GM19455 (cell line): Measurements from ENCODE around the gene EN2.

Source experiments
- ATAC-seq: cut with Tn5 transposase; IDR thresholded peaks from one replicate; pipeline ENCODE4 v1.9.1; 2021; ENCODE audit not compliant: unreplicated experiment

The EN2 gene

DNA sequence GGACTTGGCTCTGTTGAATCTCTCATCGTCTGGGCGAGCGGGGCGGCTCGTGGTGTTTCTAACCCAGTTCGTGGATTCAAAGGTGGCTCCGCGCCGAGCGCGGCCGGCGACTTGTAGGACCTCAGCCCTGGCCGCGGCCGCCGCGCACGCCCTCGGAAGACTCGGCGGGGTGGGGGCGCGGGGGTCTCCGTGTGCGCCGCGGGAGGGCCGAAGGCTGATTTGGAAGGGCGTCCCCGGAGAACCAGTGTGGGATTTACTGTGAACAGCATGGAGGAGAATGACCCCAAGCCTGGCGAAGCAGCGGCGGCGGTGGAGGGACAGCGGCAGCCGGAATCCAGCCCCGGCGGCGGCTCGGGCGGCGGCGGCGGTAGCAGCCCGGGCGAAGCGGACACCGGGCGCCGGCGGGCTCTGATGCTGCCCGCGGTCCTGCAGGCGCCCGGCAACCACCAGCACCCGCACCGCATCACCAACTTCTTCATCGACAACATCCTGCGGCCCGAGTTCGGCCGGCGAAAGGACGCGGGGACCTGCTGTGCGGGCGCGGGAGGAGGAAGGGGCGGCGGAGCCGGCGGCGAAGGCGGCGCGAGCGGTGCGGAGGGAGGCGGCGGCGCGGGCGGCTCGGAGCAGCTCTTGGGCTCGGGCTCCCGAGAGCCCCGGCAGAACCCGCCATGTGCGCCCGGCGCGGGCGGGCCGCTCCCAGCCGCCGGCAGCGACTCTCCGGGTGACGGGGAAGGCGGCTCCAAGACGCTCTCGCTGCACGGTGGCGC is at the start of gene EN2:
Gene EN2, plus strand, starts transcription at position 19 of the 767 bp plus-strand sequence. Its CDS starts 249 bp downstream, at position 268.
- ATAC-seq, result no peak

- ATAC-seq, result no peak
These were observed 49.0 kb upstream of the EN2 start for GRCh38 chr7:155408651-155409586.

- no peak for ATAC-seq
These were observed 47.9 kb upstream of the EN2 start for GRCh38 chr7:155409980-155410379.

DNA sequence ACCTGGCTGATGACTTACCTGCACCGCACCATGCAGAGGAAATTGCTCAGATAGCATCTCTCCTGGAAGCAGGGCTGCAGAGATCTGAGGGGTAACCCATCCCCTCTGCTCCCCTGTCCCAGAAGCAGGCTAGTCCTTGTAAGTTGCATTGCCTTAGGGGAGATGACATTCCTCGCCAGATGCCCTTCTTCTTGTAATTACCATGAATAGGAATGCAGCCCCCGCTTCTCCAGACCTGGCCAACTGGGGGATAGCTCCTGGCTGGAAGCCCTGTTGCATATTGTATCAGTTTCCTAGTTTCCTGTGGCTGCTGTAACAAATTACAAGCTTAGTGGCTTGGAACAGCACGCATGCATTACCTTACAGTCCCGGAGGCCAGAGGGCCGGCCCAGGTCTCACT is 47.5 kb upstream of the EN2 start:
- no peak for ATAC-seq

DNA sequence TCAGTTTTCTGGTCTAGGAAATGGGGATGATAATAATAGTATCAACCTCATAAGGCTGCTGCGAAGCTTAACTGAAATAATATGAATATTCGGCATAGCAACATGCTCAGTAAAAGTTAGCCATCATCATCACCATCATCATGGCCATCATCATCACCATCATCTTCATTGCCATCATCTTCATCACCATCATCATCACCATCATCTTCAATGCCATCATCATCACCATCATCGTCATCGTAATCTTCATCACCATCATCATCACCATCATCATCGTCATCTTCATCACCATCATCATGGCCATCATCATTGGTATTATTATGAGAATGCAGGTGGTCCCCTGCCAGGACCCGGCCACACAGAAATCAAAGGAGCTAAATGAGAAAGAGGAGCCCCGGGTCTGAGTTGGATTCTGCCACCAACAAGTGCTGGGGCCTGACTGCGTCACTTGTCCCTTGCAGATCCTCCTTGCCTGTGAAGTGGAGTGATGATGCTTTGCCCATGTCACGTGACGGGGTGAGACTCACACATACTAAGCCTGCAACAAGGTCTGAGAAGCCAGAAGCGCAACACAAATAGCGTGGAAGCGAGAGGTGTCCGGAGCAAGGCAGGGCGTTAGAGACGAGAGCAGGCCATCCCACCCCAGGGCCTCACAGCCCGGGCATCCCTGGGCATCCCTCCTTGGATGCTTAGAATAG is 46.1 kb upstream of the EN2 start:
- ATAC-seq, result no peak

GRCh38 chr7:155412416-155413253 is 45.3 kb upstream of the EN2 start:
- ATAC-seq, result peak; percentile 85

DNA sequence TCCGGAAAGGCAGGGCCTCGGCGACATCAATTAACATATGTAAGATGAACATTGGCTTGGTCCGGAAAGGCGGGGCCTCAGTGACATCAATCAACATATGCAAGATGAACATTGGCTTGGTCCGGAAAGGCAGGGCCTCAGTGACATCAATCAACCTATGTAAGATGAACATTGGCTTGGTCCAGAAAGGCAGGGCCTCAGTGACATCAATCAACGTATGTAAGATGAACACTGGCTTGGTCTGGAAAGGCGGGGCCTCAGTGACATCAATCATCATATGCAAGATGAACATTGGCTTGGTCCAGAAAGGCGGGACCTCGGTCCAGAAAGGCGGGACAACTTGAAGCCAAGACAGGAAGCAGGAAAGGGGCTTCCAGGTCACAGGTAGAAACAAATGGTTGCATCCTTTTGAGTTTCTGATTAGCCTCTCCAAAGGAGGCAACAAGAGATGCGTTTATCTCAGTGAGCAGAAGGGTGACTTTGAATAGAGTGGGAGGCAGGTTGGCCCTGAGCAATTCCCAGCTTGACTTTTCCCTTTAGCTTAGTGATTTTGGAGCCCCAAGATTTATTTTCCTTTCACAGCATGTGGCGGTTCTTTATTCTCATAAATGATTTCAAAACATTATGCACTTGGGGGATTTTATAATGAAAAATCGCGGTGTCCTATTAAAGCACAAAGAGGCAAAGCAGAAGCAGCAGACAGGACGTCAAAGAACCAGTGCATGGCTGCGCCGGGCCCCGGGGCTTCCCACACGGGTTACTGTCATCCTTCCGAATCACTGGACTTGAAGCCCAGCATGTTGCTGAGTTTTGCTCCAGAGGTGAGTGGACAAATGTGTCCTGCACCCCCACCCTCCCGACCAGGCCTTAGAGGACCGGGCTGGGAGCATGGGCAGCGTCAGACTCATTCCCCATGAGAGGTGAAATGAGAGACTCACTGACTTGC is 43.1 kb upstream of the EN2 start:
- no peak for ATAC-seq

- no peak for ATAC-seq
These were observed 41.1 kb upstream of the EN2 start for GRCh38 chr7:155416646-155417380.

DNA sequence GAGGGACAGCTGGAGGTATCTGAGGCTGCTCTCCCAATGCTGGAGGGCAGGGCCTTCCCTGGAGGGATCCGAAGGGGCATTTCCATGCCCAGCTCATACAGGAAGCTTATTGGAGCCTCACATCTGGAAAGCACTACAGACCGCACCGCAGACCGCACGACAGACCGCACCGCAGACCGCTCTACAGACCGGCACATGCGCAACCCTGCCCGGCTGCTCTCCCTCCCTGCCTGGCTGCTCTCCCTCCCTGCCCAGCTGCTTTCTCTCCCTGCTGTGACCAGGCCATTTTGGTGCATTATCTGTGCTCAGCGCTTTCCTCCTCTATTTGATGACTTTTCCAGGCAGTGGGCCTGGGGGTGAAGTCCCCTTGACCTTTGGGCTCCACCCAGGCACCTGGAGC is 39.6 kb upstream of the EN2 start:
- no peak for ATAC-seq

DNA sequence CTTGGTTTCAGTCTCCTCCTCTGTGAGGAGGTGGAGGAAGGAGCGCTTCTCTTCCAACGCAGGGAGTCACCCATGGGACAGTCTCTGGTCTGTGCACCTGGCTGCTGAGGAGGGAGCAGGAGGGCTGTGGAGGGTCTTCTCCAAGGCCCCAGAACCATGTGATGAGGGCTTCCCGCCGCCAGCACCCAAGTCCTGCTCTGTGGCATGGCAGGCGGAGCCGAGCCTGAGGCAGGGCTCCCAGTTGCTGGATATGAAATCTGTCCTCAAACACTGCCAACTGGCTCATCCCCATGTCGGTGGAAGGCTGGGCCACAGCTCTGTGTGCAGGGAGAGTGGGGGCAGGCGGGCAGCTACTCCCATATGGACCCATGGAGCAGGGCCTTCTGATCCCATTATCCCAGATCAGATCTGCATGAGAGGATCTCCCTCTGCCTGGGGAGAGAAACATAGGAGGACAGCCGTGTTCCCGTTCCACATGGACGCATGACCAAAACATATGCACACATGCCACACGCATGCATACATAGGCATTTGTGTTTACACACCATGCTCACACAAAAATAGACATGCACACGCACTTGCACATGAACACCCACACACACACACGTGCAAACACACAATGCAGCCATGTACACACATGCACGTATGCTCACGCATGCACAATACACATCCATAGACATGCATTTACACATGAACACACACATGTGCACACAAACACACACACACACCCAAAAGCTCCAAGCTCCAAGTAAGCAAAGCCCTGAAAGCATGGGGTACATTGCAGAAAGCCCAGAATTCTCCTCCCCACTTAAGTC is 38.8 kb upstream of the EN2 start:
- no peak for ATAC-seq

DNA sequence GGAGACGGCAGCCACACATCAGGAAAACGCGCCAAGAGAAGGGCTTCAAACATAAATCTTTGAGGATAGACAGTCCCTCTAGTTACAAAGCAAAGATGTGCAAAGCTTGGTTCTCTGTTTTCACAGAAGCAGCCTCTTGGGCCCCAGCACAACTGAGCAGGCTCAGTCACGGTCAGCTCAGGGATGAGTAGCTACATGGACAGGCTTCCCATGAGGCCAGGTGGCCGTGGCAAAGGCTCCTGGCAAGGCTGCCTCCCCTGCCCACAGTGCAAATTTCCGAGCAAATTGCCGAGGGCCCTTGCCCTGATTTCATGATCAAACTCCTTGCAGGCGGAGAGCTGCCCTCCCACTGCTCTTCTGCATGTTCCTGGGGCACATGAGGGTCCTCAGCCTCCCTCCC is 37.8 kb upstream of the EN2 start:
- ATAC-seq, result no peak

DNA sequence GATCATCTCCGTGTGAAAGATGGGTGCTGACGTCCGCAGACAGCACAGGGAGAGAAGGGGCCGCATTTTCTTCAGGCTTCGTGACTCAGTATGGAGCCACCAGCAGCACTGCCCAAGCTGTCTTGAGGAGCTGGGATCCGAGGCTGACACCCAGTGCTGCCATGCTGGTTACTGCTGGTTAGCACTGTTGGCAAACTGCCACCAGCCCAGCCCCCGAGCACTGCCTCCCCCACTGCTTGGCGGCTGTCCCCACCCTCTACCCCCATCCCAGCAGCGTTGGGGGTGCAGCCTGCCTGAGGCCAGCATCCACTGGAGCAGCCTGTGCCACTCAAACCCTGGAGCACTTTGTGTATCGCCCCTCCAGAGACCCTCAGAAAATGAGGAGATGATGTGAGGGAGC is 35.8 kb upstream of the EN2 start:
- ATAC-seq, result no peak

- no peak for ATAC-seq
These were observed 35.2 kb upstream of the EN2 start for GRCh38 chr7:155422599-155423336.

GRCh38 chr7:155423337-155424285 is 34.3 kb upstream of the EN2 start:
- ATAC-seq, result no peak

- ATAC-seq, result no peak
These were observed 33.5 kb upstream of the EN2 start for GRCh38 chr7:155424301-155425010.

GRCh38 chr7:155425011-155425340 is 33.0 kb upstream of the EN2 start:
- no peak for ATAC-seq
